MV-4-11 (cell line): ENCODE measurements around the gene ENGASE.
A peak's percentile ranks its signal among the peaks of the same experiment; 100 is the strongest.
"Not testable (repeated sequence)": the region's sequence is repeated elsewhere in the genome, so short reads cannot be mapped to it uniquely, and the experiment has no call there.

Experiments used
- DNase-seq: peaks from one replicate; lab custom pipeline; 2025; lab: John Stamatoyannopoulos, UW

The ENGASE gene, protein sequence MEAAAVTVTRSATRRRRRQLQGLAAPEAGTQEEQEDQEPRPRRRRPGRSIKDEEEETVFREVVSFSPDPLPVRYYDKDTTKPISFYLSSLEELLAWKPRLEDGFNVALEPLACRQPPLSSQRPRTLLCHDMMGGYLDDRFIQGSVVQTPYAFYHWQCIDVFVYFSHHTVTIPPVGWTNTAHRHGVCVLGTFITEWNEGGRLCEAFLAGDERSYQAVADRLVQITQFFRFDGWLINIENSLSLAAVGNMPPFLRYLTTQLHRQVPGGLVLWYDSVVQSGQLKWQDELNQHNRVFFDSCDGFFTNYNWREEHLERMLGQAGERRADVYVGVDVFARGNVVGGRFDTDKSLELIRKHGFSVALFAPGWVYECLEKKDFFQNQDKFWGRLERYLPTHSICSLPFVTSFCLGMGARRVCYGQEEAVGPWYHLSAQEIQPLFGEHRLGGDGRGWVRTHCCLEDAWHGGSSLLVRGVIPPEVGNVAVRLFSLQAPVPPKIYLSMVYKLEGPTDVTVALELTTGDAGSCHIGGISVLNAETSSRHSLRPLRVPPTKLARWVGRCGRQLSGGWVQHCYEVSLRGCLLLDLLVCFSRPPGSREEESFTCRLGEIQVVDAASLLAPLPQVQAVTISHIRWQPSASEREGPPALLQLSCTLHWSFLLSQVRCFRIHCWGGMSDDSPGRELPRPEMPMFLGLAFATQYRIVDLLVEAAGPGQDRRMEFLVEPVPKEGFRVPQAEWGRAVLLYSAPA

DNA sequence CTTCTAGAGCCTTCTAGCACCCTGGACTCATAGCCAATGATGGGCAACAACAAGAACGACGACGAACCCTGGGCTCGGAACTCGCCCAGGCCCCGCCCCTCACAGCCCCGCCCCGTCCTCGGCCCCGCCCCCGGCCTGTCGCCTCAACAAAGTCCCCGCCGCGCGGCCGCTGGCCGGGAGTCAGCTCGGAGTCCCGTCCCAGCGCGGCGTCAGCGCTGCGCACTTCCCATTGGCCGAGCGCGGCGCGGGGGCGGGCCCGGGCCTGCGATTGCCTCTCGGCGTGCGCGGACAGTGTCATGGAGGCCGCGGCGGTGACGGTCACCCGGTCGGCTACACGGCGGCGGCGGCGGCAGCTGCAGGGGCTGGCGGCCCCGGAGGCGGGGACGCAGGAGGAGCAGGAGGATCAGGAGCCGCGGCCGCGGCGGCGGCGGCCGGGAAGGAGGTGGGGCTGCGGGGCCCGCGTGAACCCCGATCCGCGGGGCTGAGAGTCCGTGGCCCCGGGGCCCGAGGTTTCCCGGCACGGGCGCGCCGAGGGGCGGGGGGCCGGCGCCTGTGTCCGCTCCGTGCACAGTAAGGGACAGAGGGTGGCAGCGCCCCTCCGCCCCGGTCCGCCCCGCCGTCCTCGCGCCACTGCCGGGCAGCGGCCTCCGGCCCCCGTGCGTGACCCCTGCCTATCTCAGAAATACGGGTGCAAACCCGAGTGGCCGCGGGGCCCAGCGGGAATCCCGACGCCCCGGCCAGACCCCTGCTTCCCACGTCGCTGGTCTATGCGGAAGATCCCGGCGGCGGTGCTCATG lies at the start of gene ENGASE:
Gene ENGASE, plus strand, starts transcription at position 176 of the 797 bp plus-strand sequence. Its CDS starts 121 bp downstream, at position 297.
- peak; percentile 99 for DNase-seq

DNA sequence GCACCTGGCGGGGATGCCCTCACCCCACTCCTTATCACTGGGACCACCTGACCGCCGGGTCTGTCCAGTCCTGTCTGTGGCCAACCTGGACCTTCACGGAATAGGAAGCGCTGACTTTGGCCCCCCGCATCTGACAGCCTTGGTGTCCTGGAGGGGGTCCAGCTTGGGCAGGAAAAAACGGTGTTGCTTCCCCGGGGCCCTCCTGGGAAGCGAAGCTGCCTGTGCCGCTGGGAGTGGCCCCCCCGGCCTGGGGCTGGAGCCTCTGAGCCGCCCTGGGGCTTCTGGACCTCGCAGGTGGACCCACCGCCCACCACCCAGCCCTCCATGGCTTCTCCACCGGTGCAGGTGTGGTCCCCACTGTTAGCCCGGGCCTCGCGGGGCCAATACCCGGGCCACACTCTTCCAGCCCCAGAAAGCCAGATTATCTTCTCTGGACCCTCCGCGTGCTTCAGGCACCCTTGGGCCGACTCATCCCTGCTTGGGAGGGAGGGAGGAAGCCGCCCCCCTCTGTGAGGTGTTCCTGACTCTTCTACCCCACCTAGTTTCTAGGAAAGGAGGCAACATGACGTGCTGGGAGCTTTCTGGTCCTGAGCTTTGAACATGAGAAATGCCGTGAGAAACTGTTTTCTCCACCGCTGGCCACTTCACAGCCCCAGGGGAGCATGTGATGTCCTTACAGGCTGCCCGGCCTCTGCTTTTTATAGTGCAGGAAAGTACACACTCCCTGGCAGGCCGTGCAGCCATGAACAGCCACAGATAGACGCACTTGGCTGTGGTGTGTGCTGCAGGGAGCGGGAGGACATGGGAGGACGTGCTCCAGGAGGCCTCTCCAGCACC lies 49.5 kb upstream of the ENGASE start:
- no peak for DNase-seq

DNA sequence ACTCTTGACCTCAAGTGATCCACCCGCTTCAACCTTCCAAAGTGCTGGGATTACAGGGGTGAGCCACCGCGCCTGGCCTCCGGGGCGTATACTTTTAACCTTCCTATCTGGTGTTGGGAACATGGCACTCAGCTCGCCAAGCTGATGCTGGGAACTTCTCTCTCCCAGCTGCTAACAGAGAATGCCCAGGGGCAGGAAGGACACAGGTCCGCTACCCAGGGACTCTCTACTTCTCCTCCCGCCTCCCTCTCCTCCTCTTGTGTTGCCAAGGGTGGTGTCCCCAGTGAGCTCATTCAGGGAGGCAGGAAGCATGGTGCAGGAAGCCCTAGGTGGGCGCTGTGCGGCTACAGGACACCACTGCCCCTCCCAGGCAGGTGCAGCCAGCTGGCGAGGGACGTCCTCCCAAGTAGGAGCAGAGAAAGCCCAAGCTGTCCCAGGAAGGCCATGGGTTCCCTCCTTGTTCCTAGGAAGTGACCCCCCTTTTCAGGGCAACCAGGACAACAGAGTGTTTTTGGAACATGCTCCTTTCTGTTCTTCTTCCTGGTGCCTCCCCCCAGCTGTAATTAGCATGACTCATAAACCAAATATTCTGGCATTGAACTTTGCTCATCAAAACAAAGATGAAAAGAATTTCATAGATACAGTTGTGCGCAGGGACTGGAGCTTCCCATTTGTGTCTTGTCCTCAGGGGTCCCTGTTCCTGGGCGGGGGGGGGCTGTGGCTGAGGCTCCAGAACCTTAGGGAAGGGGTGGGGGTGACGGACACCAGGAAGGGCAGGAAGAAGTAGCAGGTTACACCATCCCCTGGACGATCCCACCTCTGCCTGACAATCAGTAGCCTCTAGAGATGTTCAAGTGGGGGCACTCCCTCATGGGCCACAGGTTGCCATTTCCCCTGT lies 48.0 kb upstream of the ENGASE start:
- no peak for DNase-seq

DNA sequence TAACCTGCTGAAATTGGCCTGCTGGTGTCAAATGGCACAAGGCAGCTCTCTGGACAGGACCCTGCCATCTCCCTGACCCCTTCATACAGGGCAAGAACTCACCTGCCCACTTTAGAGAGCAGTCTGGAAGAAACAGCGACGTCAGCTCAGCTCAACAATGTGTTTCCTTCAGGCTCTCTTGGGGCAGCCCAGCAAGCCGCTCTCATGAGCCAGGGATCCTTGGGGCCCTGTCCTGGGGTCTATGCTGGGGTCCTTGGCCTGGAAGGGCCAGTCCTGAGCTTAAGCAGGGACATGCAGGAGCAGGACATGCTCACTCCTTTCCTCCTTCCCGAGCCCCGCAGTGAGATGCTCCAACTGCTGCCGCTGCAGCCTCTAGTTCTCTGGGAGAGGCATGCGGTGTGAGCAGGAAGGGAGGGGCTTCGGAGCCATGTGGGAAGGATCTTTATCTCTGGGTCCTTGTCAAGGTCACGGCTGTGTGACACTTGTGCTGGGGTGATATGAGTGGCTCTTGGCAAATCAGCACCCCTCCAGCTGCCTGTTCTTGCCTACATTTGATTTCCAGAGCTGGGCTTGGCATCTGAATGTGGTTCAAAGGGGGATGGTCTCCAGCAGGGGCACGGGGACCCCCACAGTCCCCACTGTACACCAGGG lies 47.2 kb upstream of the ENGASE start:
- DNase-seq: no peak

DNA sequence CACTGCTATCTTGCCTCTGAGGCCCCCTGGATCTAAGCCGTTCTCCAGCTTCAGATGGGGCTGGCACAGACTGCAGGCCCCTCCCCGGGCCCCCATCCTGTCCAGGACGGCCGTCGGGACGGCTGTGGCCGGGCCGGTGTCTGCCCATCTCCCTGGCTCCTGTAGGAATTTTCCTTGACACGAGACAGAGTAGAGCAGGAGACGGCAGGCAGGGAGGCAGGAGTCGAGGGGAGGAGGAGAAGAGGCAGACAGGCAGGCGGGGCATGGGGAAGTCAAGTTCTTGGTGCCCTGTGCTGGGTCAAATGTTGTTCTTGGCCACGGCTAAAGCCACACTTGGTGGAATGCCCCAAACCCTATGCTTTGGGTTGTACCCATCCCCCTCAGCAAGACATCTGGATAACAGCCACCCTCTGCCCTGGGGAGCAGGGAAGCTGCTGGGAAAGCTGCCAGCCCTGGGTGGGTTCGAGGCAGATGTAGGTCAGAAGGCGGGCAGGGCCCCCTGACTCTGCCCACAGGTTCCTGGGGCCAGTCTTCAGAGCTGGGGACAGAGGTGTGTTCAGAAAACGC lies 46.6 kb upstream of the ENGASE start:
- no peak for DNase-seq

DNA sequence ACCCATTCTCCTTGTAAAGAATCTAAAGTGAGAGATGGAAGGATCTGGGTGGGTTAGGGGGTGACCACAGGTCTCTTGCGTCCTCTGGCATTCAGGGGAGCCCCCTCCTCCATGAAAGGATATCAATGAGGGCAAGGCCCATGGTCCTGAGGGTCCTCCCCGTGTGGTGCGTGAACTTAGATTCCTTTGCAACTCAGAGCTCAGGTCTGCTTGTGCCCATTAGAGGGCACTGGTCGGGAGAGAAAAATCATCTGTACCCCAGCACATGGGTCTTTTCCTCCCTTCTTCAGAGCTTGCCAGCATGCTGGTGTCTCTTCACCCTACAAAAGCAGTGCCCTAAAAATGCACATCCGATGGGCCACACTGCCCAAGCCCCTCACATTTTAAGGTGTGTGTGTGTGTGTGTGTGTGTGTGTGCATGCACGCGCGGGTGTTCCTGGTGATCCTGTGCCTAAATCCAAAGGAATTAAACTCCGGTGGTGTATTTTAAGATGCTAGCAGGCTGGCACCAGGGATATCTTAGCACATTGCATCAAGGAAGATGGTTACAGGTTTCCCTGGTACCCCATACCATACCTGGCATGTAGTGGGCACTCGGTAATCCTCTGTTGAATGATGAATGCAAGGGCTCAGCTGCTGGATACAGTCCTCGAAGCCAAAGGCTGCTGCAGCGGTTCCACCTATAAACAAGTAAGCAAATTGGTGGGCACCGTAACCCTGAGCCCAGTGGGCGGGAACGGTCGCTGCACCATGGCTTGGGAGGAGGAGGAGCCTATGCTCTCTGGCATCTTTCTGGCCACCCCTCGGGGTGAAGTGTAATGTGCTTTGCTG lies 45.9 kb upstream of the ENGASE start:
- no peak for DNase-seq

DNA sequence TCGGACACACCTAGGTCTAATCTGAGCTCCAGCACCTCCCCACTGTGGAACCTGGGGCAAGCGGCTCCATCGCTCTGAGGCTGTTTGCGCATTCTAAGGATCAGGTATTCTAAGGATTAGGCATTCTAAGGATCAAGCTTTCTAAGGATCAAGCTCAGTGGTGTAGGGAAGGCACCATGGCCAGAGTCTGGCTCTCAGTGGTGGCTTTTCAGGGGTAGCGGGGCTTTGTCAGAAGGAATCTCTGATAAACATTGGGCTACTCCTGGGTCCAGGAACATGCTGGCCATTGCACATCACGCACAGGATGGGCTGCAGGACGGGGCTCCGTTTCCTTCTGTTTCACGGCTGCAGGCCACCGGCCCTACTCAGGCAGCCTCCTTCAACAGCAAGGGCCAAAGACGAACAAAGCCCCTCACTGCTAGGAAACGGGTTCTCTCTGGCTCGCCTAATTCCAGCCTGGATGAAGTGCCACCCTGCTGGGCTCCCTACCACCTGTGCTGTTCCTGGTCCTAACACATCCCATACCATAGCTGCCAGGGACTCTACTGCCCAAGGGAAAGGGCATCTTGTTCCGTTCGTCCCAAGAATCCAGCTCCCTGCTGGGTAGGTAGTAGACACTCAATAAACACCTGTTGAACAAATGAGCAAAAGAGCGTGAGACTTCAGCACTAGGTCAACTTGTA lies 45.2 kb upstream of the ENGASE start:
- no peak for DNase-seq

DNA sequence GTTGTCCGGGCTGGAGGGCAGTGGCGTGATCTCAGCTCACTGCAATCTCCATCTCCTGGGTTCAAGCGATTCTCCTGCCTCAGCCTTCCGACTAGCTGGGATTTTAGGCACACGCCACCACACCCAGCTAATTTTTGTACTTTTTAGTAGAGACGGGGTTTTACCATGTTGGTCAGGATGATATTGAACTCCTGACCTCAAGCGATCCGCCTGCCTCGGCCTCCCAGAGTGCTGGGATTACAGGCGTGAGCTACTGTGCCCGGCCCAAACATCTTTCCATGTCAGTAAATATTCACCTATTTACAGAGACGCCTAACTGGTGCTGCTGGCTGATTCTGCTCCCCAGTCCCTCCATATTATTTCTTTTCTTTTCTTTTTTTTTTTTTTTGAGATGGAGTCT lies 44.0 kb upstream of the ENGASE start:
- not testable (repeated sequence) for DNase-seq

DNA sequence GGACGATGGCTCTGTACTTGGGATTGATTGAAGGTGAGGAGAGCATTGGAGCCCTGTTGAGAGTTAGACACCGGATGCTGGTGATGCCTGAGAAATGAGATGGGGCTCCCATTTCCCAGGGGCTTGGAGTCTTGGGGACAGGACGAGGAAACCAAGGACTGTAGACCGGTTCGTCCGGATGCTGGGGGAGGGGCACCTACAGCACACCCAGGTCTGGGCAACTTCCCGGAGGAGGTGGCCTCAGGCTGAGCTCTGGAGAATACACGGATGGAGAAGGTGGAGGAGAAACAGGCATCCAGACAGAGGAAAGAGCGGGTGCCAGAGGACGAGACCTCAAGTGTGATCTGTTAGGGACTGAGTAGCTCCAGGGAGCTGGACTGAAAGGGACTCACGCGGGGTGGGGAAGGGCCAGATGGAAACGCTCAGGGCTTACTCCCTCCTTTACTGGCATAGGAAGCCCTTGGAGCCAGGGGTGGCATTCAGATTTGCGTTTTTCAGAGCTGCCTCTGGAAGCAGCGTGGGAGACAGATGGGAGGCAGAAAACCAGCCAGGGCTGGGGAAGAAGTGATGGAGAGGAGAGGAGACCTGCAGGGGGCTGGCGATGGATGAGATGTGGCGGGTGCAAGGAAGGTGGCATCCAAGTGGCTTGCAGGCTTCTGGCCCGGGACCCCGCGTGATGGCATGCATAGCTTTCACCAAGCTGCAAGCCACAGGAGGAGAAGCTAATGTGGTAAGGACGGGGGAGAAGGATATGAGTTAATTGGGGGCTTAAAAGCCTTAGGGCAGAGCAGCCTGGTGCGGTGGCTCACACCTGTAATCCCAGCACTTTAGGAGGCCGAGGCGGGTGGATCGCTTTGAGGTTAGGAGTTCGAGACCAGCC lies 42.4 kb upstream of the ENGASE start:
- DNase-seq: no peak

DNA sequence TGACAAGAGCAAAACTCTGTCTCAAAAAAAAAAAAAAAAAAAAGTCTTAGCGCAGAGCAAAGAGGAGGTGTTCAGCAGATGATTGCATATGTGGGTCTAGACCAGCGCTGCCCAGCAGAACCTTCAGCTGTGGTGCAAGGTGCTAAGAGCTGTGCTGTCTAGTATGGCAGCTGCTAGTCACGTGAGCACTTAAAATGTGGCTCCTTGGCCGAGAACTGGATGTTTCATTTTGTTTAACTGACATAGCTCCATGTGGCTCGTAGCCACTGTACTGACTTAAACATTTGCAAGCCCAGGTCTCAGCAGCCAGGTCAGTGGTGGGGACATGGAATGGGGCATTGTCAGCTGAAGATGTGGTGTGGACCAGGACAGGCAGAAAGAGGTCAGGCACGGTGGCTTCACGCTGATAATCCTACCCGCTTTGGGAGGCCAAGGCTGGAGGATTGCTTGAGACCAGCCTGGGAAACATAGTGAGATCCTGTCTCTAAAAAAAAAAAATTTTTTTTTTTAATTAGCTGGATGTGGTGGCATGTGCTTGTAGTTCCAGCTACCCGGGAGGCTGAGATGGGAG lies 41.5 kb upstream of the ENGASE start:
- DNase-seq: no peak

DNA sequence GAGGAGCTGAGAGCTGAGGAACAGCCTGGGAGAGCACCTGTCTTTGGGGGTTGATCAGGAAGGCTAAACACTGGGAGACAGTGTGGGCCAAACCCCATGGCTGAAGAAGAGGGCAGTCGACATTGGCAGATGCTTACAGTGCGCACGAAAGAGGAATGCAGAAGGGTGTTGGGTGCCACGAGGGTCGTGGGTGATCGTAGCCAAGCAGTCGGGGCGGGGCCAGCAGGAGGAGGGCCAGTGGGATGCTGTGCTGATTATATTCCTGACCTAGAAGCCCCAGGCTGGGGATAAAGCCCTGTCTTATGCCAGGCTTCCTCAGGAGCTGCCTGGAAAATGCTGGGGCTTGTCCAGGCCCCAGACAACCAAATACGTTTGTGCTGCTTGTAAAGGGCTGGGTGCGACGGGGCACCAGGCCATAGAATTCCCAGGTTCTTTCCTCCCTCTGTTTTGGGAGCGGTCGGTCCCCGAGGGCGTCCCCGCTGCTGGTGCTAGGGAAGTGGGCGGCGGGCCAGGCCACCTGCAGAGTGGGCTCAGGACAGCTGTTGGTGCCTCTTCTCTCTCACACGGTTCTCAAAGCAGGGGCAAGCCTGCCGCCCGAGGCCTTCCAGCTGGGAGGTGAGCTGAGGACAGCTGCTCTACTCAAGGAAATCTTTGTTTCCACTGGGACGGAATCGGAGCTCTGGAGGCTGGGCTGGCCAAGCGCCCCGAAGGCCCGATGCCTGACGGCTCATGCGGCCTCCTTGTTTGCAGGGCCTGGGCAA lies 40.7 kb upstream of the ENGASE start:
- DNase-seq: no peak

DNA sequence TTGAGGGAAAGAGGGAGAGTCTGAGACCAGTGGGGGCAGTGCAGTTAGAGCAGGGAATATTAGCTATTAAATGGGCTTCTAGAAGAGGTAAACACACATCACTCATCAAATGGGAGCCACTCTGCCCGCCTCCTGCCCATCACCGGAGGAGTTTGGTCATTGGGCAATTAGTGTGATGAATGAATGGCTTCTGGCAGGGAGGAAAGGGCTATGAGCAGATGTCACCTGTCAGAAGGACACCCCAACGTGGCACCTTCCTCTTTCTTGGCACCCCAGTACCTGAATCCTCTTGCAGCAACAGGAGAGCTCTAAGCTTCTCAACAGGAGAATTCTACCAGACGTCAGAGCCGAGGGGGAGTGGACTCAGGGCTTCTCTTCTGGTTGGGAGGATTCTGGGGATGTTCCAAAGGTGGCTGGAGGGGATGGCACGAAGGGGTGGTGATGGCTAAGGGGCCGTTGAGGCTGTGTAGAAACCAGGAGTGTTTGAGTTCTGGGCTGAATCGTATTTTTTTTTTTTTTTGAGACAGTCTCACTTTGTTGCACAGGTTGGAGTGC lies 39.6 kb upstream of the ENGASE start:
- DNase-seq: no peak

DNA sequence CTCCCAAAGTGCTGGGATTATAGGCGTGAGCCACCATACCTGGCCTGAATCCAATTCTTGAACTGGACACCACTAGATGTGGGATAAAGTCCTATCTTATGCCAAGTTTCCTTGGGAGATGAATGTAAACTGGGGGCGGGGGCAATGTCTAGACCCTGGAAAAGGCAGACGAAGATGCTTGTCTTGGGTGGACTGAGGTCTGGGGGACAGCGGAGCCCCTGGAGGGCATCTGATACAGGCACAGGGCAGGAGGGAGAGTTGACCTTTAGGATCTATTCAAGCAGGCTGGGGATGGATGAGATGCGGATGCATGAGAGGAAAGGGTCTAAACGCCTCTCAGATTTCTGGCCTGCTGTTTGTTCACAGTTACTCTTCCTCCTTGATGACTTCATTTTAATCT lies 38.9 kb upstream of the ENGASE start:
- no peak for DNase-seq

DNA sequence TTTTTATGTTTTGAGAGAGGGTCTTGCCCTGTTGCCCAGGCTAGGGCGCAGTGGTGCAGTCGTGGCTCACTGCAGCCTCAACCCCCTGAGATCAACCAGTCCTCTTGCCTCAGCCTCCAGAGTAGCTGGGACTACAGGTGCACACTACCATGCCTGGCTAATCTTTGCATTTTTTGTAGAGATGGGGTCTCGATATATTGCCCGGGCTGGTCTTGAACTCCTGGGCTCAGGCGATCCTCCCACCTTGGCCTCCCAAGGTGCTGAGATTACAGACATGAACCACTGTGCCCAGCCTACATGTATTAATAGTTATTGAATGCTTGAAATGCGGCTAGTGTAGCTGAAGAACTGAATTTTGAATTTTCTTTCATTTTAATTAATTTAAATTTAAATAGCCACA lies 38.4 kb upstream of the ENGASE start:
- DNase-seq: no peak

DNA sequence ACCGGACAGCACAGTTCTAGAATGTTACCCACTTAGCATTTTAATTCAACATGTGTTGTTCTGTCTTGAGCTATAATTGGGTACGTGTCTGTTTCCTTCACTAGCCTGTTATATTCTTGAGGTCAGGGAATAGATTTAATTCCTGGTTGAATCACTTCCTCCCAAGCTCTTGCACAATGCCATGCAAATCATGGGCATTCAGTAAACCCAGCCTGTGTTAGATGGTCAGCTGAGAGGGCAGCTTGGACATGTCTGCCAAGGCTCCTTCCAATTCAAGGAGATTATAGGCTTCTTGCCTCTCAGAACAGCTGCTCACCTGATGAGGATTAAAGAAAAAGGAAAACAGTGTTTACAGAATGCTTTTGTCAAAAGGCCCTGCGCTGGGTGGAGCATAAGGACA lies 38.0 kb upstream of the ENGASE start:
- peak; percentile 75 for DNase-seq
